Transverse colon (tissue), 4 donors: ENCODE measurements around the gene PRSS58. TPM values are rescaled to one million over a fixed set of nuclear protein-coding genes. Genes with fewer than 3 reads are reported as not detected.

ENCODE experiments used
- DNase-seq: peaks from one replicate; pipeline ENCODE4 v3.0.0-alpha.2; 2019
- H3K27ac ChIP-seq, 4 donors: fragments of 200-600 bp; sonication (generic); 2 replicates each; pipeline ENCODE4 v1.5.1; 2016 to 2018; ENCODE audit warnings: inconsistent platforms in 4 of 4
- H3K27me3 ChIP-seq: fragments of 200-600 bp; sonication (generic); 2 replicates; pipeline ENCODE4 v1.5.1; 2017; ENCODE audit warnings: inconsistent platforms
- H3K36me3 ChIP-seq, 4 donors: fragments of 200-600 bp; sonication (generic); 2 replicates each; pipeline ENCODE4 v1.5.1; 2017 to 2019; ENCODE audit warnings: inconsistent platforms in 4 of 4
- H3K4me1 ChIP-seq, 4 donors: fragments of 200-600 bp; sonication (generic); 2 replicates each; pipeline ENCODE4 v1.5.1; 2017 to 2020; ENCODE audit warnings: inconsistent platforms in 4 of 4
- H3K4me3 ChIP-seq, 4 donors: fragments of 200-600 bp; sonication (generic); 1 replicate in 1 of 4; 2 replicates in 3 of 4; pipeline versions ENCODE4 v1.5.1 to v1.6.1; 2017 to 2019; ENCODE audit warnings: inconsistent platforms in 4 of 4
- H3K9me3 ChIP-seq, 2 donors: fragments of 200-600 bp; sonication (generic); 2 replicates each; pipeline ENCODE4 v1.5.1; 2017 to 2019; ENCODE audit warnings: inconsistent platforms in 2 of 2
- CTCF ChIP-seq, 5 experiments: fragments of 200-600 bp in 3 of 5; fragments of 450-650 bp in 2 of 5; sonication (generic) in 3 of 5; IDR thresholded peaks; 1 replicate in 2 of 5; 2 replicates in 3 of 5; pipeline ENCODE4 v1.5.1; 2016 to 2017; ENCODE audit warnings: antibody characterized with exemption in 5 of 5, inconsistent platforms in 3 of 5, mild to moderate bottlenecking in 2 of 5, moderate library complexity in 1 of 5
- EP300 ChIP-seq: sonication (generic); formaldehyde crosslinking; IDR thresholded peaks from one replicate; pipeline ENCODE4 v1.6.1; 2017; ENCODE audit warnings: antibody characterized with exemption, low read depth
- POLR2A ChIP-seq: fragments of 450-650 bp; IDR thresholded peaks from one replicate; pipeline ENCODE4 v1.6.1; 2016; ENCODE audit warnings: antibody characterized with exemption, mild to moderate bottlenecking, moderate library complexity
- POLR2AphosphoS5 ChIP-seq, 3 donors: sonication (generic); formaldehyde crosslinking; IDR thresholded peaks; one replicate each; pipeline ENCODE4 v1.6.1; 2016; ENCODE audit warnings: antibody characterized with exemption in 3 of 3
- WGBS, 2 donors: methylation state at CpG; one replicate each; pipeline ENCODE4 v1.1.5; 2018; ENCODE audit warnings: low coverage in 1 of 2; 5-methylcytosine and 5-hydroxymethylcytosine counted together
- in situ Hi-C, 4 donors: fragments of 200-750 bp; cut with MboI; loops; one replicate each; pipeline versions ENCODE4 v1.15.0 to v1.15.1; 2017; ENCODE audit warnings: low sequenced_read_pairs in 3 of 4, low pct_ligation_motif_present in 1 of 4, low pct_unique_long_range_greater_than_20kb in 1 of 4
- intact Hi-C: fragments of 100-400 bp; cut with DNase I; formaldehyde crosslinking; loops from one replicate; pipeline ENCODE4 v1.15.1; 2023; ENCODE audit warnings: low total_unique reads
- total RNA-seq, 4 donors: library from RNA; depleted of rRNA; stranded (reverse); fragments of >200 nt; gene quantifications; one replicate each; pipeline ENCODE4 v1.1.0, GENCODE V29; 2016

Gene PRSS58
- total RNA-seq, 4 donors from 2014 or later = not detected

GRCh38 chr7:142248166-142249160 lies 9.4 kb downstream of the PRSS58 start:
- Histone ChIP-seq H3K4me3 (no peak overlapping the region), H3K36me3 (no peaks in the 10 kb centered on the region), H3K27me3 (no peaks in the 10 kb centered on the region), H3K27ac (no peak overlapping the region), H3K4me1 (no peaks in the 10 kb centered on the region), H3K9me3 (no peaks in the 10 kb centered on the region)
- intact Hi-C loops (no loop called here), in situ Hi-C loops (no loop called here)
- TF ChIP-seq CTCF (IDR thresholded peaks at IDR 0.05) = no peak
- no peak for TF ChIP-seq POLR2A
- no peak for TF ChIP-seq POLR2AphosphoS5 (IDR thresholded peaks at IDR 0.05)
- TF ChIP-seq EP300 = no peak
- no peak for DNase-seq
- WGBS, 2 donors = 30 to 54% methylated on average over 2 to 7 of the region's 7 CpGs

- Histone ChIP-seq H3K4me3 (no peak overlapping the region), H3K36me3 (no peaks in the 10 kb centered on the region), H3K27me3 (no peaks in the 10 kb centered on the region), H3K4me1 (no peaks in the 10 kb centered on the region), H3K9me3 (no peaks in the 10 kb centered on the region), H3K27ac (no peak overlapping the region)
- WGBS, 2 donors = 83 to 90% methylated on average over 2 to 10 of the region's 10 CpGs
- in situ Hi-C loops = no loop called here
- intact Hi-C loops = no loop called here
- no peak for DNase-seq
- TF ChIP-seq EP300 (no peak), POLR2AphosphoS5 (IDR thresholded peaks at IDR 0.05) (no peak), POLR2A (no peak), CTCF (IDR thresholded peaks at IDR 0.05) (no peak)
Measured at GRCh38 chr7:142243823-142244222, 14.0 kb downstream of the PRSS58 start.

GRCh38 chr7:142240546-142240945 lies 17.3 kb downstream of the PRSS58 start:
- WGBS, 2 donors = 38 to 50% methylated on average over 1 to 4 of the region's 4 CpGs

More at GRCh38 chr7:142240546-142240945, 17.3 kb downstream of the PRSS58 start:
- H3K9me3 ChIP-seq = no peaks in the 10 kb centered on the region
- no peak overlapping the region for H3K27ac ChIP-seq
- no peaks in the 10 kb centered on the region for H3K4me1 ChIP-seq
- no peak for TF ChIP-seq POLR2A
- no peak for TF ChIP-seq EP300
- TF ChIP-seq CTCF (IDR thresholded peaks at IDR 0.05) = no peak
- no peak for TF ChIP-seq POLR2AphosphoS5 (IDR thresholded peaks at IDR 0.05)
- no peaks in the 10 kb centered on the region for H3K27me3 ChIP-seq
- H3K36me3 ChIP-seq = no peaks in the 10 kb centered on the region
- no peak for DNase-seq
- intact Hi-C loops = no loop called here
- H3K4me3 ChIP-seq = no peak overlapping the region
- in situ Hi-C loops = no loop called here
